Measurements from ENCODE around the gene BGN.

GRCh38 chrX:153495362-153495751, 577 bp downstream of the BGN start:
- TF ChIP-seq RAD21 (IDR thresholded peaks at IDR 0.05; ENCODE audit: low read depth) = no peak
- TF ChIP-seq, protein P1, sequence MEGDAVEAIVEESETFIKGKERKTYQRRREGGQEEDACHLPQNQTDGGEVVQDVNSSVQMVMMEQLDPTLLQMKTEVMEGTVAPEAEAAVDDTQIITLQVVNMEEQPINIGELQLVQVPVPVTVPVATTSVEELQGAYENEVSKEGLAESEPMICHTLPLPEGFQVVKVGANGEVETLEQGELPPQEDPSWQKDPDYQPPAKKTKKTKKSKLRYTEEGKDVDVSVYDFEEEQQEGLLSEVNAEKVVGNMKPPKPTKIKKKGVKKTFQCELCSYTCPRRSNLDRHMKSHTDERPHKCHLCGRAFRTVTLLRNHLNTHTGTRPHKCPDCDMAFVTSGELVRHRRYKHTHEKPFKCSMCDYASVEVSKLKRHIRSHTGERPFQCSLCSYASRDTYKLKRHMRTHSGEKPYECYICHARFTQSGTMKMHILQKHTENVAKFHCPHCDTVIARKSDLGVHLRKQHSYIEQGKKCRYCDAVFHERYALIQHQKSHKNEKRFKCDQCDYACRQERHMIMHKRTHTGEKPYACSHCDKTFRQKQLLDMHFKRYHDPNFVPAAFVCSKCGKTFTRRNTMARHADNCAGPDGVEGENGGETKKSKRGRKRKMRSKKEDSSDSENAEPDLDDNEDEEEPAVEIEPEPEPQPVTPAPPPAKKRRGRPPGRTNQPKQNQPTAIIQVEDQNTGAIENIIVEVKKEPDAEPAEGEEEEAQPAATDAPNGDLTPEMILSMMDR (IDR thresholded peaks at IDR 0.05 in 2 of 3, conservative IDR thresholded peaks at IDR 0.05 in 1 of 3; ENCODE audit: borderline replicate concordance in 1 of 3, insufficient read depth in 1 of 3, low read depth in 2 of 3, low read length in 2 of 3) = no peak
- TF ChIP-seq FOSL1 (IDR thresholded peaks at IDR 0.05; ENCODE audit: low read depth) = no peak
- no peak for TF ChIP-seq EZH2 (IDR thresholded peaks at IDR 0.05)

All from HCT116 (cell line).